ENCODE measurements around the gene FBXO28.

FBXO28 gene

DNA sequence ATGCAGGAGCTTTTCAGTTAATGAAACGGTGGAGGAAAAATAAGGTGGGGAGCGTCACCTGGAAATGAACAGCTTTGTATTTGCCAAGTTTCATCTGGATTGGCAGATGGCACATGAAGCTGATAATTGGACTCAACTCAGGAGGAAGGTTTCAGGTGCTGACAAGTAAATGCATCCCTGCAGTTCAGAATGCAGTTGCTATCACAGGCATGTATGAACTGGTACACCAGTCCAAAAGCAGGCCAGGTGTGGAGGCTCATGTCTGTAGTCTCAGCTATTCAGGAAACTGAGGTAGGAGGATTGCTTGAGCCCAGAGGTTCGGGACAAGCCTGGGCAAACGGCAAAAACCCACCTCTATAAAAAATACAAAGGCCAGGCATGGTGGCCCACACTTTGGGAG, 84.7 kb downstream of the FBXO28 start:
- TF ChIP-seq ZNF565 (CRISPR knock-in tag; conservative IDR thresholded peaks at IDR 0.05; ENCODE audit: low read depth) (no peak), OSR1 (CRISPR knock-in tag; IDR thresholded peaks at IDR 0.05) (no peak), ZC3H10 (CRISPR knock-in tag; IDR thresholded peaks at IDR 0.05) (no peak), CSDC2 (CRISPR knock-in tag; IDR thresholded peaks at IDR 0.05) (no peak), ZFP3 (CRISPR knock-in tag; IDR thresholded peaks at IDR 0.05) (no peak), RARB (CRISPR knock-in tag; IDR thresholded peaks at IDR 0.05) (no peak), ESRRG (CRISPR knock-in tag; IDR thresholded peaks at IDR 0.05) (no peak), SNAI2 (CRISPR knock-in tag; IDR thresholded peaks at IDR 0.05) (no peak), ZNF70 (CRISPR knock-in tag; IDR thresholded peaks at IDR 0.05) (no peak), ZFP30 (CRISPR knock-in tag; IDR thresholded peaks at IDR 0.05) (no peak), TCF4 (CRISPR knock-in tag; IDR thresholded peaks at IDR 0.05; ENCODE audit: borderline replicate concordance) (no peak), ZNF8 (CRISPR knock-in tag; IDR thresholded peaks at IDR 0.05) (no peak)
- TF ChIP-seq, protein P1, sequence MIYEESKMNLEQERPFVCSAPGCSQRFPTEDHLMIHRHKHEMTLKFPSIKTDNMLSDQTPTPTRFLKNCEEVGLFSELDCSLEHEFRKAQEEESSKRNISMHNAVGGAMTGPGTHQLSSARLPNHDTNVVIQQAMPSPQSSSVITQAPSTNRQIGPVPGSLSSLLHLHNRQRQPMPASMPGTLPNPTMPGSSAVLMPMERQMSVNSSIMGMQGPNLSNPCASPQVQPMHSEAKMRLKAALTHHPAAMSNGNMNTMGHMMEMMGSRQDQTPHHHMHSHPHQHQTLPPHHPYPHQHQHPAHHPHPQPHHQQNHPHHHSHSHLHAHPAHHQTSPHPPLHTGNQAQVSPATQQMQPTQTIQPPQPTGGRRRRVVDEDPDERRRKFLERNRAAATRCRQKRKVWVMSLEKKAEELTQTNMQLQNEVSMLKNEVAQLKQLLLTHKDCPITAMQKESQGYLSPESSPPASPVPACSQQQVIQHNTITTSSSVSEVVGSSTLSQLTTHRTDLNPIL (CRISPR knock-in tag; IDR thresholded peaks at IDR 0.05; ENCODE audit: low read depth), result no peak

DNA sequence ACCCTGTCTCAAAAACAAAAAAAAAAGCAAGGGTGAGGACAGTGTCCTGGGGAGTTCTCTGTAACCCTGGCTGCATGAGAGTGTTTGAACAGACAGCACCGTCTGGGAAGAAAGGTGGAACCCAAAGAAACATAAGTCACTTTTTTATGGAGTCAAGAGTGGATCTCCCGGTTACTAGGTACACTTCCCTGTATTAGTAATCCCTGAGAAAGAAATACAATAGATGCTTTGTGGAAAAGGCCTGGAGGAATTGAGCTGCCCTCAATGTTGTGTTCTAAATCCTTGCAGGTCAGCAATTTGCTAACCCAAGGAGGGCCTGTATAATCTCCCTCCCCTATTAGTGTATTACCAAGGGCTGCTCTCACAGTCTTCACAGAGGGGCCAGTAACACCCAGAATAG, 85.8 kb downstream of the FBXO28 start:
- TF ChIP-seq RARB (CRISPR knock-in tag; IDR thresholded peaks at IDR 0.05), result no peak
- TF ChIP-seq ZC3H10 (CRISPR knock-in tag; IDR thresholded peaks at IDR 0.05), result no peak
- no peak for TF ChIP-seq BACH2 (CRISPR knock-in tag; IDR thresholded peaks at IDR 0.05; ENCODE audit: borderline replicate concordance)
- no peak for TF ChIP-seq GLIS3 (CRISPR knock-in tag; IDR thresholded peaks at IDR 0.05)
- TF ChIP-seq, protein P2, sequence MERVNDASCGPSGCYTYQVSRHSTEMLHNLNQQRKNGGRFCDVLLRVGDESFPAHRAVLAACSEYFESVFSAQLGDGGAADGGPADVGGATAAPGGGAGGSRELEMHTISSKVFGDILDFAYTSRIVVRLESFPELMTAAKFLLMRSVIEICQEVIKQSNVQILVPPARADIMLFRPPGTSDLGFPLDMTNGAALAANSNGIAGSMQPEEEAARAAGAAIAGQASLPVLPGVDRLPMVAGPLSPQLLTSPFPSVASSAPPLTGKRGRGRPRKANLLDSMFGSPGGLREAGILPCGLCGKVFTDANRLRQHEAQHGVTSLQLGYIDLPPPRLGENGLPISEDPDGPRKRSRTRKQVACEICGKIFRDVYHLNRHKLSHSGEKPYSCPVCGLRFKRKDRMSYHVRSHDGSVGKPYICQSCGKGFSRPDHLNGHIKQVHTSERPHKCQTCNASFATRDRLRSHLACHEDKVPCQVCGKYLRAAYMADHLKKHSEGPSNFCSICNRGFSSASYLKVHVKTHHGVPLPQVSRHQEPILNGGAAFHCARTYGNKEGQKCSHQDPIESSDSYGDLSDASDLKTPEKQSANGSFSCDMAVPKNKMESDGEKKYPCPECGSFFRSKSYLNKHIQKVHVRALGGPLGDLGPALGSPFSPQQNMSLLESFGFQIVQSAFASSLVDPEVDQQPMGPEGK (CRISPR knock-in tag; IDR thresholded peaks at IDR 0.05; ENCODE audit: borderline replicate concordance), result no peak
- no peak for TF ChIP-seq SNAI2 (CRISPR knock-in tag; IDR thresholded peaks at IDR 0.05)
- TF ChIP-seq TOX (CRISPR knock-in tag; IDR thresholded peaks at IDR 0.05; ENCODE audit: borderline replicate concordance), result no peak
- TF ChIP-seq ZNF8 (CRISPR knock-in tag; IDR thresholded peaks at IDR 0.05), result no peak
- TF ChIP-seq, protein P3, sequence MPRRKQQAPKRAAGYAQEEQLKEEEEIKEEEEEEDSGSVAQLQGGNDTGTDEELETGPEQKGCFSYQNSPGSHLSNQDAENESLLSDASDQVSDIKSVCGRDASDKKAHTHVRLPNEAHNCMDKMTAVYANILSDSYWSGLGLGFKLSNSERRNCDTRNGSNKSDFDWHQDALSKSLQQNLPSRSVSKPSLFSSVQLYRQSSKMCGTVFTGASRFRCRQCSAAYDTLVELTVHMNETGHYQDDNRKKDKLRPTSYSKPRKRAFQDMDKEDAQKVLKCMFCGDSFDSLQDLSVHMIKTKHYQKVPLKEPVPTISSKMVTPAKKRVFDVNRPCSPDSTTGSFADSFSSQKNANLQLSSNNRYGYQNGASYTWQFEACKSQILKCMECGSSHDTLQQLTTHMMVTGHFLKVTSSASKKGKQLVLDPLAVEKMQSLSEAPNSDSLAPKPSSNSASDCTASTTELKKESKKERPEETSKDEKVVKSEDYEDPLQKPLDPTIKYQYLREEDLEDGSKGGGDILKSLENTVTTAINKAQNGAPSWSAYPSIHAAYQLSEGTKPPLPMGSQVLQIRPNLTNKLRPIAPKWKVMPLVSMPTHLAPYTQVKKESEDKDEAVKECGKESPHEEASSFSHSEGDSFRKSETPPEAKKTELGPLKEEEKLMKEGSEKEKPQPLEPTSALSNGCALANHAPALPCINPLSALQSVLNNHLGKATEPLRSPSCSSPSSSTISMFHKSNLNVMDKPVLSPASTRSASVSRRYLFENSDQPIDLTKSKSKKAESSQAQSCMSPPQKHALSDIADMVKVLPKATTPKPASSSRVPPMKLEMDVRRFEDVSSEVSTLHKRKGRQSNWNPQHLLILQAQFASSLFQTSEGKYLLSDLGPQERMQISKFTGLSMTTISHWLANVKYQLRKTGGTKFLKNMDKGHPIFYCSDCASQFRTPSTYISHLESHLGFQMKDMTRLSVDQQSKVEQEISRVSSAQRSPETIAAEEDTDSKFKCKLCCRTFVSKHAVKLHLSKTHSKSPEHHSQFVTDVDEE (CRISPR knock-in tag; IDR thresholded peaks at IDR 0.05), result no peak
- TF ChIP-seq ZNF565 (CRISPR knock-in tag; conservative IDR thresholded peaks at IDR 0.05; ENCODE audit: low read depth), result no peak
- no peak for TF ChIP-seq ESRRG (CRISPR knock-in tag; IDR thresholded peaks at IDR 0.05)
- no peak for TF ChIP-seq ZNF70 (CRISPR knock-in tag; IDR thresholded peaks at IDR 0.05)
- no peak for TF ChIP-seq OSR1 (CRISPR knock-in tag; IDR thresholded peaks at IDR 0.05)
- no peak for ATAC-seq

More for the DNA sequence above, 84.7 kb downstream of the FBXO28 start:
- no peak for ATAC-seq

DNA sequence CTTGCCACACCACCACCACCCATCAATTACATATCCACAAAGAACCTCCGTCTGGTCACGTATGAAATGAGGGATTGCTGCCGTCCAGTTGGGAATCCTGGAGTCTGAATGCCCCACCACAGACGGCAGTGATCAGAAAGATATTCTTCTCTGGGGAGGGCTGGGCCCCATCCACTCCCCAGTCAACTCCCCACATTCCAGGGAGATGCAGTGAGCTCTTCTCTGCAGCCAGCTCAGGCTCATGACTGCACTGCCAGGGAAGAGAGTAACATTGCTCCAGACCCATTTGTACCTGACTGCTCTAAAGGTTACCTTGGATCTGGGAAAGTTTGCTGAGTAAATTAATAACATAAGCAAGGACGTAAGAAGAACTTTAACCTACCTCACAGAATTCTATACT, 87.5 kb downstream of the FBXO28 start:
- no peak for ATAC-seq
- TF ChIP-seq ZFP3 (CRISPR knock-in tag; IDR thresholded peaks at IDR 0.05) (no peak), ZFP30 (CRISPR knock-in tag; IDR thresholded peaks at IDR 0.05) (no peak), PPARA (CRISPR knock-in tag; IDR thresholded peaks at IDR 0.05; ENCODE audit: borderline replicate concordance) (no peak), ZNF70 (CRISPR knock-in tag; IDR thresholded peaks at IDR 0.05) (no peak), ARNTL (CRISPR knock-in tag; IDR thresholded peaks at IDR 0.05; ENCODE audit: borderline replicate concordance, low read depth) (no peak), ZNF8 (CRISPR knock-in tag; IDR thresholded peaks at IDR 0.05) (no peak), CSDC2 (CRISPR knock-in tag; IDR thresholded peaks at IDR 0.05) (no peak), GLIS3 (CRISPR knock-in tag; IDR thresholded peaks at IDR 0.05) (no peak), ZC3H10 (CRISPR knock-in tag; IDR thresholded peaks at IDR 0.05) (no peak)
- TF ChIP-seq, protein P4, sequence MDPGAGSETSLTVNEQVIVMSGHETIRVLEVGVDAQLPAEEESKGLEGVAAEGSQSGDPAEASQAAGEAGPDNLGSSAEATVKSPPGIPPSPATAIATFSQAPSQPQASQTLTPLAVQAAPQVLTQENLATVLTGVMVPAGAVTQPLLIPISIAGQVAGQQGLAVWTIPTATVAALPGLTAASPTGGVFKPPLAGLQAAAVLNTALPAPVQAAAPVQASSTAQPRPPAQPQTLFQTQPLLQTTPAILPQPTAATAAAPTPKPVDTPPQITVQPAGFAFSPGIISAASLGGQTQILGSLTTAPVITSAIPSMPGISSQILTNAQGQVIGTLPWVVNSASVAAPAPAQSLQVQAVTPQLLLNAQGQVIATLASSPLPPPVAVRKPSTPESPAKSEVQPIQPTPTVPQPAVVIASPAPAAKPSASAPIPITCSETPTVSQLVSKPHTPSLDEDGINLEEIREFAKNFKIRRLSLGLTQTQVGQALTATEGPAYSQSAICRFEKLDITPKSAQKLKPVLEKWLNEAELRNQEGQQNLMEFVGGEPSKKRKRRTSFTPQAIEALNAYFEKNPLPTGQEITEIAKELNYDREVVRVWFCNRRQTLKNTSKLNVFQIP (CRISPR knock-in tag; IDR thresholded peaks at IDR 0.05; ENCODE audit: borderline replicate concordance, low read depth), result no peak
- TF ChIP-seq, protein P1 (CRISPR knock-in tag; IDR thresholded peaks at IDR 0.05; ENCODE audit: low read depth), result no peak
- TF ChIP-seq, protein P5, sequence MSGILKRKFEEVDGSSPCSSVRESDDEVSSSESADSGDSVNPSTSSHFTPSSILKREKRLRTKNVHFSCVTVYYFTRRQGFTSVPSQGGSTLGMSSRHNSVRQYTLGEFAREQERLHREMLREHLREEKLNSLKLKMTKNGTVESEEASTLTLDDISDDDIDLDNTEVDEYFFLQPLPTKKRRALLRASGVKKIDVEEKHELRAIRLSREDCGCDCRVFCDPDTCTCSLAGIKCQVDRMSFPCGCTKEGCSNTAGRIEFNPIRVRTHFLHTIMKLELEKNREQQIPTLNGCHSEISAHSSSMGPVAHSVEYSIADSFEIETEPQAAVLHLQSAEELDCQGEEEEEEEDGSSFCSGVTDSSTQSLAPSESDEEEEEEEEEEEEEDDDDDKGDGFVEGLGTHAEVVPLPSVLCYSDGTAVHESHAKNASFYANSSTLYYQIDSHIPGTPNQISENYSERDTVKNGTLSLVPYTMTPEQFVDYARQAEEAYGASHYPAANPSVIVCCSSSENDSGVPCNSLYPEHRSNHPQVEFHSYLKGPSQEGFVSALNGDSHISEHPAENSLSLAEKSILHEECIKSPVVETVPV (CRISPR knock-in tag; IDR thresholded peaks at IDR 0.05), result no peak

Data from SK-N-SH treated with all-trans-retinoic acid at 6 μM for 48 hours (cell line).